Measurements from ENCODE around the gene INVS.

INVS gene

DNA sequence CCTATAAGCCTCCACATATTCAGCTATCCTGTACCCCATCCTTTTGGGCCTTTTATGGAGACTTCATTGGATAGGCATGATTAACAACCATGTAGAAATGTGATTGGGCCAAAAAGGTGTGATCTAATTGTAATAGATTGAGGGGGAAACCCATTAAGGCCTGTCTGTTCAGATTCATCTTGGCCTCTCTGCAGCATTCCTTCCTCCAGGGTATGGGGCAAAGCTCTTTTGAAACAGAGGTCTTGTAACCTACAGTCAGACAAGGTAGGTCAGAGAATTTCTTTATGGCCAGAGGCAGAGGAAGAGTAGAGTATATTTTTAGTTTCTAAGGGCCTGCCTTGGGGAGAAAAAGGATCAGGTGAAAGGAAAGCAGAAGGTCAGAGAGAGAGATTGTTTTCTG is 98.5 kb downstream of the INVS start:
- no peak for DNase-seq (ENCODE audit: extremely low spot score)
- TF ChIP-seq, protein P1, sequence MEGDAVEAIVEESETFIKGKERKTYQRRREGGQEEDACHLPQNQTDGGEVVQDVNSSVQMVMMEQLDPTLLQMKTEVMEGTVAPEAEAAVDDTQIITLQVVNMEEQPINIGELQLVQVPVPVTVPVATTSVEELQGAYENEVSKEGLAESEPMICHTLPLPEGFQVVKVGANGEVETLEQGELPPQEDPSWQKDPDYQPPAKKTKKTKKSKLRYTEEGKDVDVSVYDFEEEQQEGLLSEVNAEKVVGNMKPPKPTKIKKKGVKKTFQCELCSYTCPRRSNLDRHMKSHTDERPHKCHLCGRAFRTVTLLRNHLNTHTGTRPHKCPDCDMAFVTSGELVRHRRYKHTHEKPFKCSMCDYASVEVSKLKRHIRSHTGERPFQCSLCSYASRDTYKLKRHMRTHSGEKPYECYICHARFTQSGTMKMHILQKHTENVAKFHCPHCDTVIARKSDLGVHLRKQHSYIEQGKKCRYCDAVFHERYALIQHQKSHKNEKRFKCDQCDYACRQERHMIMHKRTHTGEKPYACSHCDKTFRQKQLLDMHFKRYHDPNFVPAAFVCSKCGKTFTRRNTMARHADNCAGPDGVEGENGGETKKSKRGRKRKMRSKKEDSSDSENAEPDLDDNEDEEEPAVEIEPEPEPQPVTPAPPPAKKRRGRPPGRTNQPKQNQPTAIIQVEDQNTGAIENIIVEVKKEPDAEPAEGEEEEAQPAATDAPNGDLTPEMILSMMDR (IDR thresholded peaks at IDR 0.05; ENCODE audit: control extremely low read depth, extremely low read depth, low read depth, missing control alignments): no peak
- ChIA-PET CTCF (interaction anchor here (0.8 to 2.4 kb wide), 4 partner anchors 11 to 18 kb away, joined by 3 to 6 read pairs (median 4); no protein-coding TSS in a partner anchor), POLR2A (no interaction called here)

DNA sequence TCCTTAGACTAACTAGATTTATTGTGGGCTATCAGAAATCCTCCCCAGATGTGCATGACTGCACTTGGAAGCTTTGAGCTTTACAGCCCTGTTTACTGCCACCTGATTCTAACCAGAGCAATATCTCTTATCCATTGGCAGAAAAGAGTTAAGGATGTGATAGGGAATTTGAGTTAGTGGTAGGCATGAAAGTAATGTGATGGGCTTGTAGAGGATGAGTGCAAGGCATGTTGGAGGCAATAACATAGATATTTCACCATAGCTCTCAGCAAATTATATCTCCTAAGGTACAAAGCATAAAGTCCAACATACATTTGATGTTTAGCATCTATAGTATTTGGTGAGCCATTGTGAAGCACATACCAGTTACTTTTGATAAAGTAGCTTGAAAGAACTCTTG is 103.8 kb downstream of the INVS start:
- TF ChIP-seq, protein P1 (IDR thresholded peaks at IDR 0.05; ENCODE audit: control extremely low read depth, extremely low read depth, low read depth, missing control alignments): no peak
- ChIA-PET CTCF (interaction anchor here (2.0 kb wide), 1 partner anchor 13 kb away, joined by 6 read pairs; no protein-coding TSS in a partner anchor), POLR2A (interaction anchor here (0.6 kb wide), 1 partner anchor 106 kb away, joined by 3 read pairs; no protein-coding TSS in a partner anchor)
- DNase-seq (ENCODE audit: extremely low spot score): no peak

DNA sequence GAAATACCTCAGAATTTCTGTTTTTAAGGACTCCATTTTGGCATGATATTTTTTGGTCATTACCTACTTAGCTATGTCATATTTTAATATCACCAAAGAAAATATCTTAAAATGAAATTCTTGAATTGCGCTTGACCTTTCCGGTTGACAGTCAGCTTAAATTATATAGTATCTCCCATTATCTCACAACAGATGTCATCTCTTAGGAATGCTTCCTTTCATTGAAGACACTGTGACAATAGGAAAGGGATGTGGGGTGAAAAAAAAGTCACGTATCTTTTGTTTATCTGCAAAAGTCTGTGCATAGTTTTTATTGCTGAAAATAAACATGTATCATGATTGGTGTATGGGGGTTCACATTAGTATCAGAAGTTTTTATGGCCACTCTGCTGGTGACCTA is 105.8 kb downstream of the INVS start:
- ChIA-PET POLR2A (no interaction called here), CTCF (interaction anchor here (0.7 kb wide), 1 partner anchor 10 kb away, joined by 3 read pairs; no protein-coding TSS in a partner anchor)
- TF ChIP-seq, protein P1 (IDR thresholded peaks at IDR 0.05; ENCODE audit: control extremely low read depth, extremely low read depth, low read depth, missing control alignments): no peak
- no peak for DNase-seq (ENCODE audit: extremely low spot score)

DNA sequence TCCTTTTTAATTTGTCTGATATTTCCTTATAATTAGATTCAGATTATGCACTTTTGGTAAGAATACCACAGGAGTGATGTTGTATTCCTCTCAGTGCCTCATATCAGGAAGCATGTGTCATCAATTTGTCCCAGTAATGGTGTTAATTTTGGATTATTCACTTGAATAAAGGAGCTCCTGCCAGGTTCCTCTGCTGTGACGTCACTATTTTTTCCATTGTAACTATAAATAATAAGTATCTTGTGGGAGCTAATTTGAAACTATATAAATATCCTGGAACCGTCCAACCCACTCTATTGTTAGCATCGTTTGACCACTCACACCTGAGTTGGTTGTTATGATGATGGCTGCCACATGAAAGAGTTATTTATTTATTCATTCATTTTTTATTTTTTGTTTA is 107.9 kb downstream of the INVS start:
- DNase-seq (ENCODE audit: extremely low spot score): no peak
- ChIA-PET POLR2A (no interaction called here), CTCF (no interaction called here)
- TF ChIP-seq, protein P1 (IDR thresholded peaks at IDR 0.05; ENCODE audit: control extremely low read depth, extremely low read depth, low read depth, missing control alignments): no peak

DNA sequence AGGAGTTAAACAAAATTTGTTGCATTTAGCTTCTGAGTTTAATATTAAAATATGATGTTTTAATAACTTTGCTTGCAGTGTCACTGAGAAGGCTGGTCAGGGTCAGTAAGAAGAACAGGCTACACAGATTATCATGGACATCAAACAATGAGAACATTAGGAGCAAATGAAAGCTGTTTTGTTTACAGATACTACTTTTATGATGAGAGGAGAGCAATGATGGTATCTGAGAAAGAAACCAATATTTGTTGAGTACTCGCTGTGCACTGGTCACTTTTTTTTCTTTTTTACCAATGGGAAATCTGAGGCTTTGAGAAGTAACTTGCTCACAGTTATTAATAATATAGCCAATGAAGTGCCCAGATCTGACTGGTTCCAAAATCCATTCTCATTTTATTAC is 109.6 kb downstream of the INVS start:
- no peak for DNase-seq (ENCODE audit: extremely low spot score)
- TF ChIP-seq, protein P1 (IDR thresholded peaks at IDR 0.05; ENCODE audit: control extremely low read depth, extremely low read depth, low read depth, missing control alignments): no peak
- ChIA-PET POLR2A (no interaction called here), CTCF (interaction anchor here (1.1 to 3.8 kb wide), 4 partner anchors 10 to 181 kb away, joined by 3 to 13 read pairs (median 5); no protein-coding TSS in a partner anchor)

DNA sequence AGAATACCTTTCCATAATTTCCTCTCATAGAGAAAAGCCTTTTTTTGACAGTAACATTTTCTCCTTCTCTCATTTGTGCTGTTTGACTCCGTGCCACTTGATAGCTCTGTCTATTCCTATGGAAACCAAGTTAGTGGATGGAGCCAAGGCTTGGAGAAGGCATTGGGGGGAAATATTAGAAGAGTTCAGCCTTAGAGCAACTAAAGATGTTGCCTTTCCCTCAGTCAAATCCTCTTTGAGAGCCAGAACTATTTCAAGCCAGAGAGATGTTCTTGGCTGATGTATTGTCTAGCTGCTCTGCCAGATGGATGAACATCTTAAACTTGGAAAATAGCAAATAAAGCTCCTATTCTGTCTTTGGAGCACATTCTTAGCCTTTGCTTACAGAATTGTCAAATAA is 112.4 kb downstream of the INVS start:
- CTCF ChIA-PET: interaction anchor here (0.8 to 1.0 kb wide), 2 partner anchors 10 to 1027 kb away, joined by 3 read pairs; no protein-coding TSS in a partner anchor
- POLR2A ChIA-PET: no interaction called here
- TF ChIP-seq, protein P1 (IDR thresholded peaks at IDR 0.05; ENCODE audit: control extremely low read depth, extremely low read depth, low read depth, missing control alignments): no peak
- no peak for DNase-seq (ENCODE audit: extremely low spot score)
